Measurements from ENCODE around the gene DAGLB.

DAGLB gene

GRCh38 chr7:6480323-6480660 is 32.5 kb upstream of the DAGLB start:
- Histone ChIP-seq H3K79me2 (ENCODE audit: insufficient read depth, low read length) (peaks cover 93% of the 10 kb centered on the region), H3K4me1 (ENCODE audit: insufficient read depth, low read length) (peaks cover 46% of the 10 kb centered on the region), H2AFZ (ENCODE audit: low read depth, low read length) (no peak overlapping the region), H3K27me3 (ENCODE audit: insufficient read depth, low read length, poor library complexity) (no peaks in the 10 kb centered on the region), H3K9me3 (ENCODE audit: insufficient read depth, low read length, severe bottlenecking) (no peaks in the 10 kb centered on the region), H3K9ac (ENCODE audit: low read depth, low read length) (0 out of 2 replicates have a peak overlapping the region, but pooled peaks have one; percentile 12), H3K36me3 (ENCODE audit: insufficient read depth, low read length) (peaks cover 42% of the 10 kb centered on the region), H3K4me3 (ENCODE audit: low read depth in 1 of 2, low read length in 2 of 2) (no peak overlapping the region), H3K27ac (ENCODE audit: low read length) (no peak overlapping the region), H4K20me1 (ENCODE audit: insufficient read depth, low read length) (peaks cover 63% of the 10 kb centered on the region), H3K4me2 (ENCODE audit: insufficient read depth, low read length) (peak overlapping the region; percentile 45)
- DNase-seq (no peak), ATAC-seq (ENCODE audit: insufficient read depth, low read depth) (no peak)
- no peak for TF ChIP-seq EZH2 (IDR thresholded peaks at IDR 0.05; ENCODE audit: borderline replicate concordance, low read depth, low read length, severe bottlenecking)
- no peak for TF ChIP-seq CTCF (IDR thresholded peaks at IDR 0.05; ENCODE audit: borderline replicate concordance, extremely low read depth, low read length, poor library complexity, severe bottlenecking)

- peaks cover 75% of the 10 kb centered on the region for H4K20me1 ChIP-seq (ENCODE audit: insufficient read depth, low read length)
- peaks cover 100% of the 10 kb centered on the region for H3K79me2 ChIP-seq (ENCODE audit: insufficient read depth, low read length)
- TF ChIP-seq EZH2 (IDR thresholded peaks at IDR 0.05; ENCODE audit: borderline replicate concordance, low read depth, low read length, severe bottlenecking) (no peak), CTCF (IDR thresholded peaks at IDR 0.05; ENCODE audit: borderline replicate concordance, extremely low read depth, low read length, poor library complexity, severe bottlenecking) (no peak)
- no peak for ATAC-seq (ENCODE audit: insufficient read depth, low read depth)
- no peak overlapping the region for H3K27ac ChIP-seq (ENCODE audit: low read length)
- H3K9me3 ChIP-seq (ENCODE audit: insufficient read depth, low read length, severe bottlenecking): no peaks in the 10 kb centered on the region
- no peak overlapping the region for H3K4me3 ChIP-seq (ENCODE audit: low read depth in 1 of 2, low read length in 2 of 2)
- peaks cover 53% of the 10 kb centered on the region for H3K36me3 ChIP-seq (ENCODE audit: insufficient read depth, low read length)
- H3K4me1 ChIP-seq (ENCODE audit: insufficient read depth, low read length): peaks cover 38% of the 10 kb centered on the region
- no peaks in the 10 kb centered on the region for H3K27me3 ChIP-seq (ENCODE audit: insufficient read depth, low read length, poor library complexity)
- peak; percentile 25 for DNase-seq
- no peak overlapping the region for H2AFZ ChIP-seq (ENCODE audit: low read depth, low read length)
- H3K9ac ChIP-seq (ENCODE audit: low read depth, low read length): no peak overlapping the region
- H3K4me2 ChIP-seq (ENCODE audit: insufficient read depth, low read length): no peak overlapping the region
Observed at GRCh38 chr7:6479067-6479466, 31.3 kb upstream of the DAGLB start.

- no peak for ATAC-seq (ENCODE audit: insufficient read depth, low read depth)
- no peak for DNase-seq
- no peaks in the 10 kb centered on the region for H3K9me3 ChIP-seq (ENCODE audit: insufficient read depth, low read length, severe bottlenecking)
- no peak for TF ChIP-seq EZH2 (IDR thresholded peaks at IDR 0.05; ENCODE audit: borderline replicate concordance, low read depth, low read length, severe bottlenecking)
- no peak for TF ChIP-seq CTCF (IDR thresholded peaks at IDR 0.05; ENCODE audit: borderline replicate concordance, extremely low read depth, low read length, poor library complexity, severe bottlenecking)
- H3K27ac ChIP-seq (ENCODE audit: low read length): no peak overlapping the region
- no peak overlapping the region for H2AFZ ChIP-seq (ENCODE audit: low read depth, low read length)
- H4K20me1 ChIP-seq (ENCODE audit: insufficient read depth, low read length): peaks cover 76% of the 10 kb centered on the region
- no peak overlapping the region for H3K4me3 ChIP-seq (ENCODE audit: low read depth in 1 of 2, low read length in 2 of 2)
- H3K27me3 ChIP-seq (ENCODE audit: insufficient read depth, low read length, poor library complexity): no peaks in the 10 kb centered on the region
- peaks cover 62% of the 10 kb centered on the region for H3K36me3 ChIP-seq (ENCODE audit: insufficient read depth, low read length)
- H3K4me1 ChIP-seq (ENCODE audit: insufficient read depth, low read length): peaks cover 38% of the 10 kb centered on the region
- H3K9ac ChIP-seq (ENCODE audit: low read depth, low read length): no peak overlapping the region
- no peak overlapping the region for H3K4me2 ChIP-seq (ENCODE audit: insufficient read depth, low read length)
- peaks cover 100% of the 10 kb centered on the region for H3K79me2 ChIP-seq (ENCODE audit: insufficient read depth, low read length)
Observed at GRCh38 chr7:6478186-6478585, 30.4 kb upstream of the DAGLB start.

GRCh38 chr7:6477318-6477660 is 29.5 kb upstream of the DAGLB start:
- H3K27ac ChIP-seq (ENCODE audit: low read length): no peak overlapping the region
- H3K4me1 ChIP-seq (ENCODE audit: insufficient read depth, low read length): peaks cover 30% of the 10 kb centered on the region
- H3K4me2 ChIP-seq (ENCODE audit: insufficient read depth, low read length): no peak overlapping the region
- H3K36me3 ChIP-seq (ENCODE audit: insufficient read depth, low read length): peaks cover 67% of the 10 kb centered on the region
- H3K79me2 ChIP-seq (ENCODE audit: insufficient read depth, low read length): peaks cover 99% of the 10 kb centered on the region
- ATAC-seq (ENCODE audit: insufficient read depth, low read depth): no peak
- H3K4me3 ChIP-seq (ENCODE audit: low read depth in 1 of 2, low read length in 2 of 2): no peak overlapping the region
- H3K9ac ChIP-seq (ENCODE audit: low read depth, low read length): no peak overlapping the region
- H4K20me1 ChIP-seq (ENCODE audit: insufficient read depth, low read length): peaks cover 70% of the 10 kb centered on the region
- H2AFZ ChIP-seq (ENCODE audit: low read depth, low read length): no peak overlapping the region
- DNase-seq: no peak
- no peaks in the 10 kb centered on the region for H3K9me3 ChIP-seq (ENCODE audit: insufficient read depth, low read length, severe bottlenecking)
- TF ChIP-seq EZH2 (IDR thresholded peaks at IDR 0.05; ENCODE audit: borderline replicate concordance, low read depth, low read length, severe bottlenecking) (no peak), CTCF (IDR thresholded peaks at IDR 0.05; ENCODE audit: borderline replicate concordance, extremely low read depth, low read length, poor library complexity, severe bottlenecking) (no peak)
- H3K27me3 ChIP-seq (ENCODE audit: insufficient read depth, low read length, poor library complexity): no peaks in the 10 kb centered on the region

Data from DND-41 (cell line).